Ovary (tissue), 9 donors: ENCODE measurements around the gene ARHGAP27. TPM values are rescaled to one million over a fixed set of nuclear protein-coding genes. Genes with fewer than 3 reads are reported as not detected.
A peak's percentile ranks its signal among the peaks of the same experiment; 100 is the strongest.

Experiments
- DNase-seq, 5 donors: peaks; one replicate each; pipeline ENCODE4 v3.0.0-alpha.2; 2019 to 2020
- H3K27ac ChIP-seq, 2 donors: fragments of 200-600 bp; one replicate each; pipeline versions ENCODE4 v1.5.1 to v1.8.0; 2019 to 2022
- H3K27me3 ChIP-seq: fragments of 200-600 bp; one replicate; pipeline ENCODE4 v1.8.0; 2022
- H3K36me3 ChIP-seq: fragments of 200-600 bp; sonication (generic); one replicate; pipeline ENCODE4 v1.5.1; 2019
- H3K4me1 ChIP-seq: one replicate; pipeline ENCODE4 v1.8.1; 2013; ENCODE audit warnings: mild to moderate bottlenecking, moderate library complexity; ENCODE audit not compliant: insufficient read depth
- H3K4me3 ChIP-seq: fragments of 200-600 bp; sonication (generic); one replicate; pipeline ENCODE4 v1.5.1; 2017
- H3K9me3 ChIP-seq, 2 donors: fragments of 200-600 bp in 1 of 2; sonication (generic) in 1 of 2; one replicate each; pipeline versions ENCODE4 v1.5.1 to v1.8.1; 2013 to 2019; ENCODE audit warnings: mild to moderate bottlenecking in 1 of 2, moderate library complexity in 1 of 2
- EP300 ChIP-seq: sonication (generic); formaldehyde crosslinking; IDR thresholded peaks from one replicate; pipeline ENCODE4 v1.6.1; 2017; ENCODE audit warnings: antibody characterized with exemption
- POLR2A ChIP-seq: fragments of 450-650 bp; IDR thresholded peaks from one replicate; pipeline ENCODE4 v1.6.1; 2017; ENCODE audit warnings: antibody characterized with exemption, mild to moderate bottlenecking, moderate library complexity
- WGBS, 3 donors: extraction: QIAGEN DNeasy Blood & Tissue Kit in 1 of 3; methylation state at CpG; one replicate each; pipeline versions ENCODE4 v1.1.5 to v1.1.7; 2013 to 2017; 5-methylcytosine and 5-hydroxymethylcytosine counted together
- intact Hi-C, 4 donors: fragments of 100-400 bp; cut with DNase I; formaldehyde crosslinking; loops; one replicate each; pipeline versions ENCODE4 v1.11.0 to v1.15.1; 2022 to 2023
- polyA plus RNA-seq, 2 donors: library from polyadenylated mRNA; stranded (reverse); fragments of 200-250 nt in 1 of 2; fragments of 350-450 nt in 1 of 2; fragmentation: Illumina TruSeq in 1 of 2; extraction: RNeasy Lipid Tissue Mini Kit (QIAGEN cat#74804) in 1 of 2; gene quantifications; one replicate each; pipeline ENCODE4 v1.2.3, GENCODE V29; 2013 to 2014
- total RNA-seq, 7 donors: library from RNA; depleted of rRNA in 2 of 7; stranded (reverse); fragments of >200 nt in 2 of 7; fragmentation: NEBNext Ultra II Directional in 3 of 7; extraction: Animal tissue kit (Norgen Biotek cat#: 25700) in 3 of 7; gene quantifications; one replicate each; pipeline versions ENCODE4 v1.1.0 to v1.2.4, GENCODE V29; 2016 to 2023
- TF ChIP-seq, protein P1 (sequence below), 3 donors: fragments of 450-650 bp in 2 of 3; fragments of 200-600 bp in 1 of 3; IDR thresholded peaks; one replicate each; pipeline versions ENCODE4 v1.5.1 to v1.8.0; 2016 to 2022; ENCODE audit warnings: antibody characterized with exemption in 3 of 3, mild to moderate bottlenecking in 1 of 3
- donor health status: DM: no; HTN: no; CAD: no; lungs with moderate emphysema.
- donor health status: DM: no; HTN: no; CAD: no.
- donor health status: Bipolar disorder and iron deficiency.
- donor health status: DM: yes; HTN: yes; CAD: no.
- donor health status: DM: no; HTN: no; CAD: no.
- donor health status: DM: yes; HTN: yes; CAD: no.

The ARHGAP27 gene
- total and polyA plus RNA-seq, 9 donors = 3.7 to 41.7 (median 8.7) TPM

GRCh38 chr17:45397796-45398195, 34.9 kb downstream of the ARHGAP27 start:
- Histone ChIP-seq H3K27ac (no peak overlapping the region), H3K36me3 (no peaks in the 10 kb centered on the region), H3K9me3 (no peaks in the 10 kb centered on the region), H3K4me3 (no peak overlapping the region), H3K4me1 (peaks cover 4% of the 10 kb centered on the region), H3K27me3 (no peaks in the 10 kb centered on the region)
- 71 to 91% (median 87%) methylated on average over 5 of the region's 5 CpGs for WGBS, 3 donors
- intact Hi-C loops = loop anchor here in 2 of 4 donors (10.0 kb wide), 2 partner anchors 197 to 437 kb away; no protein-coding TSS in a partner anchor
- DNase-seq = no peak
- TF ChIP-seq POLR2A (no peak), EP300 (no peak)
- TF ChIP-seq, protein P1, sequence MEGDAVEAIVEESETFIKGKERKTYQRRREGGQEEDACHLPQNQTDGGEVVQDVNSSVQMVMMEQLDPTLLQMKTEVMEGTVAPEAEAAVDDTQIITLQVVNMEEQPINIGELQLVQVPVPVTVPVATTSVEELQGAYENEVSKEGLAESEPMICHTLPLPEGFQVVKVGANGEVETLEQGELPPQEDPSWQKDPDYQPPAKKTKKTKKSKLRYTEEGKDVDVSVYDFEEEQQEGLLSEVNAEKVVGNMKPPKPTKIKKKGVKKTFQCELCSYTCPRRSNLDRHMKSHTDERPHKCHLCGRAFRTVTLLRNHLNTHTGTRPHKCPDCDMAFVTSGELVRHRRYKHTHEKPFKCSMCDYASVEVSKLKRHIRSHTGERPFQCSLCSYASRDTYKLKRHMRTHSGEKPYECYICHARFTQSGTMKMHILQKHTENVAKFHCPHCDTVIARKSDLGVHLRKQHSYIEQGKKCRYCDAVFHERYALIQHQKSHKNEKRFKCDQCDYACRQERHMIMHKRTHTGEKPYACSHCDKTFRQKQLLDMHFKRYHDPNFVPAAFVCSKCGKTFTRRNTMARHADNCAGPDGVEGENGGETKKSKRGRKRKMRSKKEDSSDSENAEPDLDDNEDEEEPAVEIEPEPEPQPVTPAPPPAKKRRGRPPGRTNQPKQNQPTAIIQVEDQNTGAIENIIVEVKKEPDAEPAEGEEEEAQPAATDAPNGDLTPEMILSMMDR (IDR thresholded peaks at IDR 0.05) = no peak

DNA sequence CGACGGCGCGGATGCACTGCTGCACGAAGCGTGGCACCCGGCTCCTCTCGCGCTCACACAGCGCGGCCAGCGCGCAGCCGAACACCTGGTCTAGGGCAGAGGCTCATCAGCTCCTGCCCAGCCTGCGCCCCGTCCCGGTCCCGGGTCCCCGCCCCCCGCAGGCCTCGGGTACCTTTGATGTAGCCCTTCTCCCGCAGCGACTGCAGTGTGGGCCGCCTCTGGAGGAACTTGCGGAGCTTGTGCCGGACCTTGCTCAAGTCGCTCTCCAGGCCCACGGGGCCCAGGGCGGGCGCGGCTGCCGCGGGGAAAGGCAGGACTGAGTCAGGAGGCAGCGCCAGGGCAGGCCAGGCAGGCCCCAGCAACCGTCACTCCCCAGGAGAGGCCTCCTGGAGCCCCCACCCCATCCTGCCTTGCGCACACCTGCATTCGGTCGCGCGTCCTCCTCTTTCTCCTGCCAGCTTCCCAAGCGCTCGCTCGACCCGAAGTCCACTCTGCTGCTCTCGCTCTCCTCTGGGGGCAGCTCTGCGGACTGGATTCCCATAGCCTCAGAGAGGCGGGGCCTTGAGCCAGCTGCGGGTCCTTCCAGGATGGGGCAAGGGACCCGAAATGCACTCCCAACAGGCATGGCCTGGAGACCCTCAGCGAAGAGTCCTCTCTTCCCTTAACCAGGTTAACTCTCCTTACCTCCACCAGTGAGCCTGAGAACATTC, 36.0 kb downstream of the ARHGAP27 start:
- TF ChIP-seq EP300 (no peak), POLR2A (no peak)
- TF ChIP-seq, protein P1 (IDR thresholded peaks at IDR 0.05) = no peak
- H3K9me3 ChIP-seq = no peaks in the 10 kb centered on the region
- no peak overlapping the region for H3K4me3 ChIP-seq
- no peaks in the 10 kb centered on the region for H3K36me3 ChIP-seq
- intact Hi-C loops = loop anchor here in 2 of 4 donors (10.0 kb wide), 2 partner anchors 198 to 438 kb away; no protein-coding TSS in a partner anchor
- H3K4me1 ChIP-seq = peaks cover 4% of the 10 kb centered on the region
- no peaks in the 10 kb centered on the region for H3K27me3 ChIP-seq
- no peak for DNase-seq
- 90 to 94% (median 92%) methylated on average over 50 of the region's 50 CpGs for WGBS, 3 donors
- no peak overlapping the region for H3K27ac ChIP-seq

- H3K4me3 ChIP-seq = peak overlapping the region; percentile 24
- H3K27me3 ChIP-seq = no peaks in the 10 kb centered on the region
- peak in 1 of 5 donors; percentile 45 for DNase-seq
- TF ChIP-seq POLR2A (no peak), EP300 (no peak)
- TF ChIP-seq, protein P1 (IDR thresholded peaks at IDR 0.05) = no peak
- H3K4me1 ChIP-seq = peaks cover 4% of the 10 kb centered on the region
- WGBS, 3 donors = 27 to 57% (median 38%) methylated on average over 56 to 60 of the region's 60 CpGs
- H3K36me3 ChIP-seq = no peaks in the 10 kb centered on the region
- no peak overlapping the region for H3K27ac ChIP-seq
- H3K9me3 ChIP-seq = no peaks in the 10 kb centered on the region
- intact Hi-C loops = loop anchor here in 2 of 4 donors (10.0 kb wide), 2 partner anchors 199 to 439 kb away; no protein-coding TSS in a partner anchor
These were observed 36.9 kb downstream of the ARHGAP27 start for GRCh38 chr17:45395569-45396415.

DNA sequence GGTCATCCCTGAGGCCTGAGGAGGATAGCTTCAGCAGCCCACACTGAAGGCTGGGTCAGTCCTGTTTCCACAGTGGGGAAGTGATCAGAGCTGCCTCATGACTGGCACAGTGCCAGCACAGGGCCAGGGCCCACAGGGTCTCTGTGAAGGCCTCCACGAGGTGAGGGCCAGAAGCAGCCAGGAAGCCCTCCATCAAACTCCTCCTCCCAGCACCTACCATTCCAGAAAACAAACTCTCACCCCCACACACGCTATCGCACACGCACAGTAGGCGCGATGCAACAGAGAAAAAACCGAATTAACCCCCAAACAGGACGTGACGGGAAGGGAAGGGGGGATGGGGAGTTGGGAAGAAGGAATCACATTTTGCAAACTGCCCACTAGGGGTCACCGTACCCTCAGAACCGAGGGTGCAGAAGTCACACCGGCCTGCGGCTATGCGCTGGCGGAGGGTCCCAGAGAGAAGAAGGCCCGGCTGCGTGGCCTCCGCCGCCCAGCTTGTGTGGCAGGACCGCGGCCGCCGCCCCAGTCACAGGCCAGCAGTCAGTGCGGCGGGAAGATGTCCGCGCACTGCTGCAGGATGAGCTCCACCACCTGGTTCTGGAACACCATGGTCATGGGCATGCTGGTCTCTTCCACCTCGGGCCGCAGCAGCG, 37.6 kb downstream of the ARHGAP27 start:
- H3K27me3 ChIP-seq = no peaks in the 10 kb centered on the region
- peak; percentile 64 to 79 (median 75) for DNase-seq
- H3K27ac ChIP-seq = no peak overlapping the region
- H3K4me1 ChIP-seq = peaks cover 4% of the 10 kb centered on the region
- no peaks in the 10 kb centered on the region for H3K9me3 ChIP-seq
- 2 to 12% (median 4%) methylated on average over 30 of the region's 30 CpGs for WGBS, 3 donors
- TF ChIP-seq POLR2A (no peak), EP300 (no peak)
- TF ChIP-seq, protein P1 (IDR thresholded peaks at IDR 0.05) = peak; percentile 65
- no peaks in the 10 kb centered on the region for H3K36me3 ChIP-seq
- intact Hi-C loops = loop anchor here in 2 of 4 donors (10.0 kb wide), 2 partner anchors 200 to 440 kb away; no protein-coding TSS in a partner anchor
- H3K4me3 ChIP-seq = peak overlapping the region; percentile 24
